Panc1 (cell line): ENCODE data around the gene UST. TPM values are rescaled to one million over a fixed set of nuclear protein-coding genes. Genes with fewer than 3 reads are reported as not detected.

Experiments used
- ATAC-seq: fragments of 200-7000 bp; cut with Tn5 transposase; 2 replicates; pipeline ENCODE4 v1.9.1; 2020; ENCODE audit warnings: mild to moderate bottlenecking, moderate library complexity
- BruUV-seq: library from RNA; stranded (reverse); fragments of 400-500 nt; replicated peaks from 2 replicates; lab custom pipeline; 2021; lab: Mats Ljungman, UMichigan
- CTCF ChIA-PET: fragments of 300-600 bp; sonication (Branson Sonifier 250); formaldehyde crosslinking; loops from one replicate; lab custom pipeline; 2022; ENCODE audit warnings: antibody characterized with exemption; lab: Charles Lee
- POLR2A ChIA-PET: fragments of 300-600 bp; sonication (Branson Sonifier 250); formaldehyde crosslinking; loops from one replicate; lab custom pipeline; 2022; ENCODE audit warnings: antibody characterized with exemption; lab: Charles Lee
- DNase-seq: peaks from one replicate; pipeline ENCODE4 v3.0.0-alpha.2; 2010; ENCODE audit warnings: low read depth, low spot score
- H3K27ac ChIP-seq: 2 replicates; pipeline ENCODE4 v1.5.1; 2011; ENCODE audit warnings: mild to moderate bottlenecking, low read length, inconsistent platforms
- H3K27me3 ChIP-seq: fragments of 200-500 bp; sonication (Bioruptor generic); 2 replicates; pipeline ENCODE4 v1.6.0; 2014; ENCODE audit warnings: low read length, inconsistent platforms; ENCODE audit not compliant: control insufficient read depth, insufficient read depth
- H3K36me3 ChIP-seq: fragments of 200-500 bp; sonication (Bioruptor generic); 2 replicates; pipeline ENCODE4 v1.5.1; 2014; ENCODE audit warnings: inconsistent platforms, mild to moderate bottlenecking, low read length, moderate library complexity; ENCODE audit not compliant: control insufficient read depth, insufficient read depth
- H3K4me1 ChIP-seq: 2 replicates; pipeline ENCODE4 v1.5.1; 2011; ENCODE audit warnings: inconsistent platforms, mild to moderate bottlenecking, low read length, moderate library complexity; ENCODE audit not compliant: control insufficient read depth, insufficient read depth
- H3K4me3 ChIP-seq, 2 experiments: 2 replicates each; pipeline ENCODE4 v1.5.1; 2011 to 2012; ENCODE audit warnings: low read depth in 2 of 2, low read length in 2 of 2, mild to moderate bottlenecking in 2 of 2, inconsistent platforms in 1 of 2, moderate library complexity in 1 of 2
- H3K9me3 ChIP-seq: fragments of 200-500 bp; sonication (Bioruptor generic); 2 replicates; pipeline ENCODE4 v1.5.1; 2014; ENCODE audit warnings: low read depth, mild to moderate bottlenecking, inconsistent platforms, low read length, moderate library complexity; ENCODE audit not compliant: control insufficient read depth, insufficient read depth
- CTCF ChIP-seq: fragments of 450-650 bp; IDR thresholded peaks from 2 replicates; pipeline ENCODE4 v1.5.1; 2017; ENCODE audit warnings: mild to moderate bottlenecking
- POLR2AphosphoS5 ChIP-seq: IDR thresholded peaks from 2 replicates; pipeline ENCODE4 v1.6.1; 2012; ENCODE audit warnings: mild to moderate bottlenecking, low read depth, low read length, moderate library complexity
- REST ChIP-seq, 2 experiments: IDR thresholded peaks; 2 replicates each; pipeline ENCODE4 v1.6.1; 2011 to 2012; ENCODE audit warnings: low read depth in 2 of 2, control low read depth in 1 of 2, low read length in 1 of 2, mild to moderate bottlenecking in 1 of 2, moderate library complexity in 1 of 2; ENCODE audit not compliant: insufficient read depth in 1 of 2
- SIN3A ChIP-seq: IDR thresholded peaks from 2 replicates; pipeline ENCODE4 v1.6.1; 2012; ENCODE audit warnings: low read depth, mild to moderate bottlenecking, low read length, moderate library complexity, borderline replicate concordance; ENCODE audit not compliant: insufficient read depth
- TCF7L2 ChIP-seq: IDR thresholded peaks from 2 replicates; pipeline ENCODE4 v1.6.1; 2011; ENCODE audit warnings: mild to moderate bottlenecking, low read depth, low read length, inconsistent platforms
- in situ Hi-C: cut with HindIII; loops from 2 replicates; pipeline ENCODE4 v1.10.0; 2016; ENCODE audit warnings: low sequenced_read_pairs, low pct_unique_long_range_greater_than_20kb
- intact Hi-C: fragments of 100-400 bp; cut with micrococcal nuclease; formaldehyde crosslinking; loops from one replicate; pipeline ENCODE4 v1.10.0; 2022; ENCODE audit not compliant: unreplicated experiment
- total RNA-seq: library from RNA; stranded (reverse); gene quantifications from one replicate; pipeline ENCODE4 v1.2.1, GENCODE V29; 2021; ENCODE audit not compliant: unreplicated experiment

Gene UST
- total RNA-seq, 1 experiment from 2014 or later = 0.15 TPM

- in situ Hi-C loops (no loop called here), intact Hi-C loops (no loop called here)
- H3K4me3 ChIP-seq = no peak overlapping the region
- DNase-seq = no peak
- CTCF ChIA-PET = no interaction called here
- BruUV-seq = no TSS peak
- no peak overlapping the region for H3K27ac ChIP-seq
- no peaks in the 10 kb centered on the region for H3K9me3 ChIP-seq
- no peaks in the 10 kb centered on the region for H3K4me1 ChIP-seq
- ATAC-seq = no peak
- TF ChIP-seq REST (IDR thresholded peaks at IDR 0.05; ENCODE audit: insufficient read depth in 1 of 2, low read depth in 2 of 2, low read length in 1 of 2) (no peak), POLR2AphosphoS5 (no peak), CTCF (no peak), SIN3A (no peak), TCF7L2 (no peak)
- POLR2A ChIA-PET = no interaction called here
- 0 out of 2 replicates have a peak, but pooled peaks cover 5% of the 10 kb centered on the region for H3K27me3 ChIP-seq
- H3K36me3 ChIP-seq = no peaks in the 10 kb centered on the region
These were observed 160.7 kb downstream of the UST start for GRCh38 chr6:148907573-148907972.

- Histone ChIP-seq H3K4me1 (no peaks in the 10 kb centered on the region), H3K36me3 (no peaks in the 10 kb centered on the region), H3K27me3 (0 out of 2 replicates have a peak, but pooled peaks cover 5% of the 10 kb centered on the region), H3K27ac (no peak overlapping the region), H3K9me3 (no peaks in the 10 kb centered on the region), H3K4me3 (no peak overlapping the region)
- DNase-seq (no peak), ATAC-seq (no peak)
- ChIA-PET POLR2A (no interaction called here), CTCF (no interaction called here)
- no peak for TF ChIP-seq REST (IDR thresholded peaks at IDR 0.05; ENCODE audit: insufficient read depth in 1 of 2, low read depth in 2 of 2, low read length in 1 of 2)
- TF ChIP-seq CTCF = no peak
- no peak for TF ChIP-seq SIN3A
- TF ChIP-seq POLR2AphosphoS5 = no peak
- TF ChIP-seq TCF7L2 = no peak
- intact Hi-C loops (no loop called here), in situ Hi-C loops (no loop called here)
- no TSS peak for BruUV-seq
These were observed 165.4 kb downstream of the UST start for GRCh38 chr6:148912252-148912651.
